IMR-90 (cell line): ENCODE results near the gene CCDC107.

Source experiments
- CEBPB ChIP-seq: IDR thresholded peaks from 2 replicates; pipeline ENCODE4 v1.6.1; 2012; ENCODE audit warnings: low read depth, low read length, improper control_type of control experiment
- CTCF ChIP-seq: conservative IDR thresholded peaks from 2 replicates; pipeline ENCODE4 v1.5.1; 2012; ENCODE audit warnings: mild to moderate bottlenecking, low read depth, low read length, improper control_type of control experiment
- ELK1 ChIP-seq: fragments of 150-350 bp; IDR thresholded peaks from 2 replicates; pipeline ENCODE4 v1.6.1; 2016; ENCODE audit warnings: low read depth, mild to moderate bottlenecking, low read length, moderate library complexity, borderline replicate concordance
- FOS ChIP-seq: fragments of 150-350 bp; IDR thresholded peaks from 2 replicates; pipeline ENCODE4 v1.6.1; 2016; ENCODE audit warnings: low read depth, low read length
- MXI1 ChIP-seq: IDR thresholded peaks from 2 replicates; pipeline ENCODE4 v1.6.1; 2012; ENCODE audit warnings: low read depth, mild to moderate bottlenecking, low read length, moderate library complexity, borderline replicate concordance
- NFE2L2 ChIP-seq: fragments of 150-350 bp; IDR thresholded peaks from 2 replicates; pipeline ENCODE4 v1.6.1; 2016; ENCODE audit warnings: low read depth, mild to moderate bottlenecking, low read length
- POLR2A ChIP-seq: IDR thresholded peaks from 2 replicates; pipeline ENCODE4 v1.6.1; 2012; ENCODE audit warnings: mild to moderate bottlenecking, low read depth, low read length
- RAD21 ChIP-seq: IDR thresholded peaks from 2 replicates; pipeline ENCODE4 v1.6.1; 2012; ENCODE audit warnings: low read length, improper control_type of control experiment
- RCOR1 ChIP-seq: IDR thresholded peaks from 2 replicates; pipeline ENCODE4 v1.6.1; 2012; ENCODE audit warnings: mild to moderate bottlenecking, low read length, improper control_type of control experiment; ENCODE audit not compliant: insufficient replicate concordance
- RFX5 ChIP-seq: IDR thresholded peaks from 2 replicates; pipeline ENCODE4 v1.8.0; 2012; ENCODE audit warnings: low read depth, mild to moderate bottlenecking, low read length, moderate library complexity
- SMC3 ChIP-seq: fragments of 150-350 bp; IDR thresholded peaks from 2 replicates; pipeline ENCODE4 v1.6.1; 2016; ENCODE audit warnings: low read depth, mild to moderate bottlenecking, antibody characterized with exemption, low read length, moderate library complexity
- USF2 ChIP-seq: fragments of 150-350 bp; IDR thresholded peaks from 2 replicates; pipeline ENCODE4 v1.6.1; 2017; ENCODE audit warnings: mild to moderate bottlenecking, antibody characterized with exemption, low read length, low read depth

GRCh38 chr9:35666045-35666444 is 8.0 kb downstream of the CCDC107 start:
- TF ChIP-seq RAD21 = no peak
- no peak for TF ChIP-seq CTCF
- no peak for TF ChIP-seq POLR2A
- no peak for TF ChIP-seq CEBPB
- no peak for TF ChIP-seq FOS
- TF ChIP-seq USF2 = no peak
- no peak for TF ChIP-seq RFX5
- no peak for TF ChIP-seq NFE2L2
- no peak for TF ChIP-seq RCOR1
- no peak for TF ChIP-seq SMC3
- TF ChIP-seq MXI1 = no peak
- no peak for TF ChIP-seq ELK1
